T47D (cell line): ENCODE data around the gene TASP1.
"Not testable (repeated sequence)": the region's sequence is repeated elsewhere in the genome, so short reads cannot be mapped to it uniquely, and the experiment has no call there.

Experiments
- DNase-seq, 2 experiments: peaks; one replicate each; pipeline versions ENCODE4 v3.0.0 to v3.0.0-alpha.2; 2011 to 2012; ENCODE audit warnings: low read depth in 1 of 2, low spot score in 1 of 2
- JUND ChIP-seq: IDR thresholded peaks from 2 replicates; pipeline ENCODE4 v1.6.1; 2012; ENCODE audit warnings: low read depth
- in situ Hi-C: cut with HindIII; loops from 2 replicates; pipeline ENCODE4 v1.10.0; 2016; ENCODE audit warnings: low sequenced_read_pairs, low pct_unique_long_range_greater_than_20kb

The TASP1 gene

DNA sequence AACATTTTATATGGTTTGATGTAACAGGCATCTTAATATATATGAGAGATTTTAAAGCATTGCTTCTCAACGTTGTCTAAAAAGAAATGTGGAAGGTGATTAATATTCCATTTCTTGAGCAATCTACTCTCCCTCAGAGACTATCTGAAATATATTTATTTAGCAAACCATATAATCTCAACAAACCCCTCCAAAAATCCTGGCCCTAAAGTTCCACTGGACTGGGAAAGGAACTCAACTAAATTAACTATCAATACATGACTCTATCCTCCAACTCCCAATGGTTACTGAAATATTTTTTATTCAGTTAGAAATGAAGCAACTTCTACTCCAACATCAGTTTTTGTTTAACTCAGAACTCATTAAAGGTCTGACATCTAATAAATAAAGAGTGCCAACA, 6.3 kb downstream of the TASP1 start:
- TF ChIP-seq JUND = no peak
- DNase-seq = no peak
- in situ Hi-C loops = no loop called here

DNA sequence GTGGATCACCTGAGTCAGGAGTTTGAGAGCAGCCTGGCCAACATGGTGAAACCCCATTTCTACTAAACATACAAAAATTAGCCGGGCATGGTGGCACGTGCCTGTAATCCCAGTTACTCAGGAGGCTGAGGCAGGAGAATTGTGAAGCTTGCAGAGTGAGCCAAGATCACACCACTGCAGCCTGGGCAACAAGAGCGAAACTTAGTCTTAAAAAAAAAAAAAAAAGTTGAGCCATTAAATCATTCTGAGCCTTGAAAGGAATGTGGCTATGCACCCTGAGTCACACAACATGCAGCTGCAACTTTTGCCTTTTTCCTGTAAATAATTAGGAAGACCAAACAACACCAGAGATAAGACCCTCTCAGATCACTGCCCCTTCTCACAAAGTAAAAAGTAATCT, 11.2 kb downstream of the TASP1 start:
- in situ Hi-C loops, DNase-seq: not testable (repeated sequence)

DNA sequence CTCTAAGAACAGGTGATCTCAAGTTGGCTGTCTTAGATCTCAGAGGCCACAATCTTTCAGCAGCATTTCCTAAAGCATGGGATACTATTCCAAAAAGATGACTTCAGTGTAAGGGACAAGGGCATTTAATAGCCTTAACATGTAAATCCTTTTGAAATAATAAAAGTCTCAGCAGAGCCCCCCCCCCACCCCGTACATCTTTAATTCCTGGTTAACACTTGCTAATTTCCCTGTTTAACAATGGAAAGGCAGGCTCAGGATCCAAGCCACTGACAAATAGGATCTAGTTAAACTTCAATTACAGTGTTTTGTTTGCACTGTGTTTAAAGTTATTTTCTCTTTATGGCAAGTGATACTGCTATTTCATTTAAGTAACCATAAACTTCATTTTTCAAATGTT, 12.0 kb downstream of the TASP1 start:
- no peak for TF ChIP-seq JUND
- in situ Hi-C loops = no loop called here

DNA sequence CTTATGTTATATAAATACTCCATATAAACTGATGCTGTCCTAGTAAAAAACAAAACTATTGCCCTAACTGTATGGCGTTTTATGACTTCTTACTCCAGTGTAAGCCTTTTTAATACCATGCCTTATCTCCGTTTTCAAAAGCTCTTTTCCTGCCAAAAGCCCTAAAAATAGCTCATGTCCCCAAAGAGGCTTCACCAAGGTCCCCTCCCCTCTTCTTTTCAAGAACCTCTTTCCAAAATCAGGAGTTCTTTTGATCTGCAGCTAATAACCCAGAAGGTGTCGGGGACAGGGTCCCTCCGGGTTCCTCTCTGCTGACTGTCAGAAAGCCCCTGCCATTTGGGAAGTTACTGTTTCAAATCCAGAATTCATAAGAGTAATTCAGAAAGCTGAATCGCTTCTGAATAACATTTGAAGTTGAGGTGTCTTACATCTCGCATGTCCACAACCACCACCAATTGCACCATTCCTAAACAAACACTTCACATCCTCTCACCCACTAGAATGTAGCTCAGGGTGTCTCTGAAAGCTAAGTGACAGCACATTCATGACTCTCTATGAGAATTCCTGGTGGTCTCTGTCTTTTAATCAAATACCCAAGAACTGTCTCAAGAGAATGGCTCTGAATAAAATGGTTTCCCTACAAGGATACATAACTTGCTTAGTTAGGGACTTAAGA, 13.3 kb downstream of the TASP1 start:
- in situ Hi-C loops = no loop called here
- DNase-seq = no peak
- TF ChIP-seq JUND = no peak

More for the DNA sequence above, 12.0 kb downstream of the TASP1 start:
- DNase-seq = no peak

DNA sequence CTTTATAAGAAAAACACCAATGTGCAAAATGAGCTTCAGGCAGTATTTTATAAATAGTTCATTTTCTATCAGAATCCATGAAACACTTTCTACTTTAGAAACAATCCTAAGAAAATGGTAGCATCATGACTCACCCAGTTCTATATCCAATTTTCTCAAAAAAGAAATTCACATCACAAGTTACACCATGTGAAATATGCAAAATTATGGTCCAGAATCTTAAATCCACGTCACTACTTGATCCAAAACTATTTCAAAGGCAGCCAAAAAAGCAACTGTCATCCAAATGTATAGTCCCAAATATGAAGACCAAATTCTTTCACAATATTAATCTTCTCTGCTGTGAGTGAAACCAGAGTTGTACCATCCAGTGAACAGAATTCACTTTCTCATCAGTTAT, 19.3 kb downstream of the TASP1 start:
- in situ Hi-C loops, DNase-seq: not testable (repeated sequence)

DNA sequence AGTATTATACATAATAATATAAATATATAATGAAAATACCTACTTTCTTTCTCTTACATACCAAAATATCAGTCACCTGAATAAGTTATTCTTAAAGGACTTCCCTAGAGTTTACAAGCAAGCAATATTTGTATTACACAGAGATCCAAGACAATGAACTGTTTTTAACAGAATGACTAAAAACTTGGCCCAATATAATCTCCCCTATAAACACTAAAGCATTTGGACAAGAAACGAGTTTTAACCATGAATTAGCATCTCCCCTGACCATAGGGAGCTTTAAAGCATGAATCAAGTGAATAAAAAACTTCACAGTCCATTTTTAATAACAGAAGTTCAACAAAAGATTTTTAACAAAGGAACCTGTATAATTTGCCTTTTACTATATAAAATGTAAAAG, 20.3 kb downstream of the TASP1 start:
- in situ Hi-C loops, DNase-seq: not testable (repeated sequence)

DNA sequence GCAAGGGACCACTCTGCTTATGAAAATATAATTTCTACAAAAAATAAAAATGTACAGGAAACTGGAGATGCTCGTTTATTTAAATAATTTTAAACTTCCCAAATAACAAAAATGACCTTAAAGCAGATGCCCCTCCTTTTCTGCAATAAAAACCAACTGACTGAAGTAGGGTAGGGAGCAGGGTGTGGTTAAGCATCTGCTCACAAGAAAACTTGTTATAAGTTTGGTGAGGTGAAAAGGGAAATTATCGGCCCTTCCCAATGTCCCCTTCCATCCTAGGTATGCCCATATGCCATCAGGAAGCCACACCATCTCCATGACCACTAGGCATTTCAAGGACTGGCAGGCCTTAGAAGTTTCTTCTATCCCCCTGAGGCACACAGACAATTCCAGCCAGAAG, 21.1 kb downstream of the TASP1 start:
- DNase-seq, in situ Hi-C loops: not testable (repeated sequence)

DNA sequence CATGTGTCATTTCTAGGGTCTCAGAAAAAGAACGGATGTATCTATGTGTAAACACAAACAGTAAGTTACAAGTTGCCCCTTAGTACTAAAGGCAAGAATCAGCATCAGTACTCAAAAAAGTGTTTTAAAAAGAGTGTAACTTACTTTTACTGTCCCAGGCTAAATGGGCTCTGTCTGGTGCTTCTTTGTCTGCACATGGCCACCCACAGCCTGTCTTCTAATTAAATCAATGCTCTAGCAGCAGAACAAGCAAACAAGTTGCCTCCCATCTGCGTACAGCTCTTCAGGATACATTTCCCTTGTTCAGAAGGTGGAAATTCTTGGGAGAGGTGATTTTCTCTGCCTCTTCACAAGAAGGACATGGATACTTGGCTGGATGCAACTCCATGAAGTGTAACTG, 22.0 kb downstream of the TASP1 start:
- in situ Hi-C loops, DNase-seq: not testable (repeated sequence)

DNA sequence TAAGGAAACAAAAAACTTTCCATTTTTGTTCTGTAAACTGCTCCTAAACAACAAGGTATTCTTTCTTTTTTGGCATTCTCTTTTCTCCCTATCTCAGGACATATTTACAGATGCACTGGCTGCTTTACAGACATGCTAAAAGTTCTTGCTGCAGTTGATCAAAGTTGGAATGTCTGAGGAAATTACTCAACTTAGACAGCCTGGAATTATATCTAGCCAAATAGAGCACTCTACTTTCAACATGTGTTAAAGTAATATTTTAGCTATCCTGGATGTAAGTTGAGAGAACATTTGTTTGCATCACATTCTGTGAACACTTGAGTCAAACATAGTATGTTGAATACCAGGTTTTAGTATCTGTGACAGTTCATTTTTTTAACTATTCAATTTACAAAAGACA, 24.8 kb downstream of the TASP1 start:
- no peak for DNase-seq
- TF ChIP-seq JUND = no peak
- in situ Hi-C loops = no loop called here

DNA sequence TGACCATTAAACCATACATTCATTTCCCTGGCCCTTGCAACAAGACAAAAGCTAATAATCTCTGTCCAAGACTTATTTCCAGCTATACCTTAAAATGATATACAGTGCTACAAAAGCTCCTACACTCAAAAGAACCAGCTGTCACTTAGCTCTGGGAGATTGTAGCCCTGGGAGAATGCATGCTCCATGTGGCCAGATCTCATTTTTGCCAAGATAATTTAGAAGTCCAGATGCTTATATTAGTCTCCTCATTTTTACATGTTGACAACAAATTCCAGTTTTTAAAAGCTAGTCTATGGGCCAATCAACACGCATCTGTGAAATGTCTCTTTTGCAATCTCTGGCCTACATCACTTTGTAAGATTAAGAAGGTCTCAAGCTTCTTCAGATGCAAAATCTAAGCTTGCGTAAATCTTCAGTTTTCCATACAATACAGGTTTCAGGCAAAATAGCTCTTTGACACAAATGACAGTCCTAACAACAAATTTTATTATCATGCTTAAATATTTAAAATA, 27.1 kb downstream of the TASP1 start:
- TF ChIP-seq JUND = no peak
- DNase-seq = no peak
- in situ Hi-C loops = no loop called here

DNA sequence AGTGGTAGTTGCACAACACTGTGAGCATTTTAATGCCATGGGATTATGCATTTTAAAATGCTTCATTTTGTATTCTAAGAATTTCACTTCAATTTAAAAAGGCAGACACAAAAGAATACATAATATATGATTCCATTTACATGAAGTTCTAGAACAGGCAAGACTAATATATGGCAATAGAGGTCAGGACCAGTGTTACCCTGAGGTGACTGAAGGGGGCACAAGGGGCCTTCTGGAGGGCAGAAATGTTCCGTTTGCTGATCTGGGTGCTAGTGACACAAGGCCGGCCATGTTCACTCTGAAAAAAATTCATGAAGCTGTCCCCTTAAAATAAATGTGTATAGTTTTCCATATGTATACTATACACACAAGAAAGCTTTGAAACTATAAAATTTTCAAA, 28.5 kb downstream of the TASP1 start:
- in situ Hi-C loops = no loop called here
- TF ChIP-seq JUND = no peak
- no peak for DNase-seq

DNA sequence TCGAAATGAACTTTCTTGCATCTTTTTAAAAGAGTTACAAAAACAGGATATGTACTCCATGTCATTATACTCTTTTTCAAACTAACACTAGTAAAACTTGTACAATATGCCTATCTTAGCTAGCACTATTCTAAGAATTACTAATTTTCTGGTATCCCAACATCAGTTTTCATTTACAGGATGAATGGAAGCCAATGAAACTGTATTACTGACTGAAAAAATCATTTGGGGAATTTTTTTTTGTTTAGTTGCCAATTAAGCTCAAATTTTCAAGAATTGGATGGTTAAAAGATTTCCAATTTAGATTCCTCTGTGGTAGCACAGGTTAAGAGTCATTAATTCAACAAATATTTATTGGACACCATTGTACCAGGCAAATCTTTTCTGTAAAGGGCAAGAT, 30.7 kb downstream of the TASP1 start:
- TF ChIP-seq JUND = no peak
- no peak for DNase-seq
- in situ Hi-C loops = no loop called here

DNA sequence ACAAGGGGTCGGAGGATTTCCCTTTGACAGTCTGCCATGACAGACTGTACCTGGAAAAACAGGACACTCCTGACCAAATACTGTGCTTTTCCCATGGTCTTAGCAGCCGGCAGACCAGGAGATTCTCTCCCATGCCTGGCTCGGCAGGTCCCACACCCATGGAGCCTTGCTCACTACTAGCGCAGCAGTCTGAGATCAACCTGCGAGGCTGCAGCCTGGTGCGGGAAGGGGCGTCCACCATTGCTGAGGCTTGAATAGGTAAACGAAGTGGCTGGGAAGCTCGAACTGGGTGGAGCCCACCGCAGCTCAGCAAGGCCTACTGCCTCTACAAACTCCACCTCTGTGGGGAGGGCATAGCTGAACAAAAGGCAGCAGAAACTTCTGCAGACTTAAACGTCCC, 45.3 kb downstream of the TASP1 start:
- DNase-seq, in situ Hi-C loops: not testable (repeated sequence)

DNA sequence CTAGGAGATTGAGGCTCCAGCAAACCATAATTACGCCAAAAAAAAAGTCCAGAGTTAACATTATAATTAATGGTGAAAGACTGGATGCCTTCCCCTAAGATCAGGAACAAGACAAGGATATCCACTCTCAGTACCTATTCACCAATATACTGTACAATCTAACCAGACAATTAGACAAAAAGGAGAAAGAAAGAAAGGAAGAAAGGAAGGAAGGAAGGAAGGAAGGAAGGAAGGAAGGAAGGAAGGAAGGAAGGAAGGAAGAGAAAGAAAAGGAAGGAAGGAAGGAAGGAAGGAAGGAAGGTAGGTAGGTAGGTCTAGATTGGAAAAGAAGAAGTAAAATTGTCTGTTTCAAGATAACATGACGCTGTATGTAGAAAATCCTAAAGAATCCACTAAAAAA, 50.7 kb downstream of the TASP1 start:
- no peak for TF ChIP-seq JUND
- in situ Hi-C loops = no loop called here
- no peak for DNase-seq
